HL-60 (cell line): Measurements from ENCODE around the gene ACVR1.

ENCODE experiments used
- CTCF ChIP-seq: IDR thresholded peaks from one replicate; pipeline ENCODE4 v1.5.1; 2011; ENCODE audit warnings: low read length, control low read depth, inconsistent platforms; ENCODE audit not compliant: insufficient read depth
- GABPA ChIP-seq: IDR thresholded peaks from 2 replicates; pipeline ENCODE4 v1.6.1; 2012; ENCODE audit warnings: low read depth
- POLR2AphosphoS5 ChIP-seq: IDR thresholded peaks from 2 replicates; pipeline ENCODE4 v1.6.1; 2012; ENCODE audit warnings: low read depth
- REST ChIP-seq: IDR thresholded peaks from 2 replicates; pipeline ENCODE4 v1.6.1; 2012; ENCODE audit warnings: low read depth; ENCODE audit not compliant: insufficient replicate concordance

- no peak for TF ChIP-seq CTCF
- no peak for TF ChIP-seq REST
- no peak for TF ChIP-seq POLR2AphosphoS5
- no peak for TF ChIP-seq GABPA
Measured at GRCh38 chr2:157838442-157839161, 37.5 kb downstream of the ACVR1 start.
